GM21447 (cell line): ENCODE data around the gene SIGLECL1.

Experiments used
- ATAC-seq: cut with Tn5 transposase; IDR thresholded peaks from one replicate; pipeline ENCODE4 v1.9.1; 2021; ENCODE audit not compliant: unreplicated experiment

Gene SIGLECL1

GRCh38 chr19:51295382-51296126 is 44.7 kb downstream of the SIGLECL1 start:
- ATAC-seq, result no peak

GRCh38 chr19:51296336-51297093 is 45.6 kb downstream of the SIGLECL1 start:
- ATAC-seq, result no peak

GRCh38 chr19:51297406-51297805 is 46.5 kb downstream of the SIGLECL1 start:
- ATAC-seq, result no peak

GRCh38 chr19:51301266-51301665 is 50.4 kb downstream of the SIGLECL1 start:
- no peak for ATAC-seq

GRCh38 chr19:51305479-51305878 is 54.6 kb downstream of the SIGLECL1 start:
- ATAC-seq, result no peak

- ATAC-seq, result no peak
Measured at GRCh38 chr19:51311351-51312257, 60.7 kb downstream of the SIGLECL1 start, which contains the start of gene IGLON5. Gene IGLON5 (plus strand): TSS chr19:51311644. CDS start chr19:51311848, 204 bp downstream.

GRCh38 chr19:51316688-51317087 is 65.8 kb downstream of the SIGLECL1 start:
- no peak for ATAC-seq

DNA sequence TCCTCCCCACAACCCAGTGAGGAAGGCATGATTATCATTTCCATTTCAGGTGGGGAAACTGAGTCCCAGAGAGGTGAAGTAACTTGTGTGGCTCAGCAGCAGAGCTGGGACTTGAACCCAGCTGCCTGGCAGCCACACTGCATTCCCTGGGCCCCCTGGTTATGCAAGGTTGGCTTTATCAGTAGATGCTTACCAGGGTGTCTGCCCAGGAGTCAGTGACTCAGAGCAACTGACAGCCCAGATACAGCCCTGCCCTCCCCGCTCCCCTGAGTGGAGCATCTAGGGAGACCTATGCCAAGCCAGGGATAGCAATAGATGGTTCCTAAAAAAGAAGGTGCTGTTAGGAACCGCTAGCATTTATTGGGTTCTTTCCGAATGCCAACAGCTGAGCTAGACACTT is 66.5 kb downstream of the SIGLECL1 start:
- no peak for ATAC-seq

- no peak for ATAC-seq
Measured at GRCh38 chr19:51317968-51318367, 67.1 kb downstream of the SIGLECL1 start.
